EH (cell line): ENCODE measurements around the gene OR2V2.
"Not testable (repeated sequence)": the region's sequence is repeated elsewhere in the genome, so short reads cannot be mapped to it uniquely, and the experiment has no call there.

Experiments
- DNase-seq: peaks from one replicate; pipeline ENCODE4 v3.0.0-alpha.2; 2015; ENCODE audit warnings: low read depth

The OR2V2 gene

DNA sequence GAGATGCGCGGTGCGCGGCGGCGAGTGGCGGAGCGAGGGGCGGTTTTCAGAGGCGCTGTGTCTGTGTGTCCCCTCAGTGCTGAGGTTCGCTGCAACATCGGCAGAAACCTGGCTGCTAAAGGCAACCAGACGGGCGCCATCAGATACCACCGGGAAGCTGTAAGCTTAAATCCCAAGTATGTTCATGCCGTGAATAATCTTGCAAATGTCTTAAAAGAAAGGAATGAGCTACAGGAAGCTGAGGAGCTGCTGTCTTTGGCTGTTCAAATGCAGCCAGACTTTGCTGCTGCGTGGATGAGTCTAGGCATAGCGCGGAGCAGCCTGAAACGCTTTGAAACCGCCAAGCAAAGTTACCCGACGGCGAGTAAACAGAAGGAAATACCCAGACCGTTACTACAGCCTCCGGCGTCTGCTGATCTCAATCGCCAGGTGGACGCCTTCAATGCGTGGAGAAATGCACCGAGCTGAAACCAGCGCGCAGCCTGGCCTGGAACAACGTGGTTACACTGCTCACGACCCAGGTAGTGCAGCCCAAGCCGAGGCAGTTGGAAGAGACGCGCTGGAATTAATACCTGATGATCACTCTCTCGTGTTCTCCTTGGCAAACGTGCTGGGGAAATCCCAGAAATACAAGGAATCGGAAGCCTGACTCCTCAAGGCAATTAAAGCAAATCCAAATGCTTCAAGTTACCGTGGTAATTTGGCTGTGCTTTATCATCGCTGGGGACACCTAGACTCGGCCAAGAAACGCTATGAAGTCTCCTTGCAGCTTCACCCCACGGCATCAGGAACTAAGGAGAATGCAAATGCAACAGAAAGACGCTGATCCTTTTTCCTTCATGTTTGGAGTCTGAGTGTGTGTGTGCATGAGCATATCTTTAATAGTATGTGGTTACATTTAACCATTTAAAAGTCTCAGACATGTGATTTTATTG is 32.3 kb upstream of the OR2V2 start:
- peak; percentile 59 for DNase-seq

DNA sequence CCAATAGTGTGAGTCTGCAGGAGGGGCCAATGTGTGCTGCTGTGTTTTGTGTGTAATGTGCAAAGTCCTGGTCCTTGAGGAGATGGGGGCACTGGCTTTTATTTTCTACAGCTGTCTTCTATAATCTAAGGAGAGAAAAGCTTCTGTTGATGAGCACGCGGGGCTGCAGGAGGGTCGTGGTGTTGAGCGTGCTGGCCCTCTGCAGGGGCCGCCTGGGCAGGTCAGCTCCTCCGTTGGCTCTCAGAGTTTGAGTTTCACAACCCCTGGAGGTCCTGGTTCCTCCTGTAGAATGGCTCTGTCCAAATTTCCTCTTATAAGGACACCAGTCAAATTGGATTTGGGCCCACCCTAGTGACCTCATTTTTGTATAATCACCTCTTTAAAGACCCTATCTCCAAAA is 29.0 kb upstream of the OR2V2 start:
- DNase-seq: no peak

DNA sequence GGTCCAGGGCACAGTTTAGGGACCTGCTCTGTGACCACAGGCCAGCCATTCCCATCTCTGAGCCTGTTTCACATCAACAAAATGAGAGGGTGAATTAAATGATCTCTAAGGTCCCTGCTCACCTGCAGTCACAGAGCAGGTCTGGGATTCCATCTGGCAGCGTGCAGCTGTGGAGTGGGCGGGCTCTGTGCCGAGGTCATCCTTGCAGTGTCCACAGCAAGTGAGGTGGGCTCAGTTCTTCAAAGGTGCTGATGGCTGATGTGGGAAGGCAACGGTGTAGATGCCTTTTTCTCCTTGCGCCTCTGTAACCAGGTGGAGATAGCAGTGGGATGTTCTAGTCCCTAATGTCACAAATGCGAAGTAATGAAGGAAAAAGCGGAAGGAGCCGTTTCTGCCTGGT is 28.3 kb upstream of the OR2V2 start:
- DNase-seq: no peak

DNA sequence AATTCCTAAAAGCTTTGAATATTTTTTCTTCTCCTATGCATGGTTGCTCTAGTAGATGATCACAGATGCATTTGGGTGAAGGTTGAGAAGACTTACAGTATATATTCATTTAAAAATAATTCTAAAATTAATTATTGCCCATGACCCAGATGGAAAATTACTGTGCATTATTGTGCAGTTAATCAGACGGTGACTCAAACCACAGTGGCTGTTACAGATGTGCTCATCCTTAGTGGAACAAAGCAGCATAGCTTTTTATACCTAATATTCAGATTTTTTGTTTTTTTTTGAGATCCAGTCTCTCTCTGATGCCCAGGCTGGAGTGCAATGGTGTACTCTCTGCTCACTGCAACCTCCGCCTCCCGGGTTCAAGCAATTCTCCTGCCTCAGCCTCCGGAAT is 27.1 kb upstream of the OR2V2 start:
- DNase-seq: peak; percentile 46

DNA sequence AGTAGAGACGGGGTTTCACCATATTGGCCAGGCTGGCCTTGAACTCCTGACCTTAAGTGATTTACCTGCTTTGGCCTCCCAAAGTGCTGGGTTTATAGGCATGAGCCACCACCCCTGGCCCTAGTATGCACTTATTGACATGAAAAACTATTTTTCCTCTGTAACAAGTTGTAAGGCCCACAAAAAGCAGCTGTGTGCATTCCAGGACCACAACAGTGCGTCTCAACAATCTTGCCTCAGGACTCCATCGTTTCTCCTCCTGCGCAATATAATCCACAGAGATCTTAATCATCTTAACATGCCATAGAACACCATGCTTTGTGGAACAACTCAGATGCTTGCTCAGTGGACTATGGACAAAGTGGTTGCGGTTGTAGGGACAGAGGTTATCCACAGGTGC is 26.6 kb upstream of the OR2V2 start:
- DNase-seq: no peak

DNA sequence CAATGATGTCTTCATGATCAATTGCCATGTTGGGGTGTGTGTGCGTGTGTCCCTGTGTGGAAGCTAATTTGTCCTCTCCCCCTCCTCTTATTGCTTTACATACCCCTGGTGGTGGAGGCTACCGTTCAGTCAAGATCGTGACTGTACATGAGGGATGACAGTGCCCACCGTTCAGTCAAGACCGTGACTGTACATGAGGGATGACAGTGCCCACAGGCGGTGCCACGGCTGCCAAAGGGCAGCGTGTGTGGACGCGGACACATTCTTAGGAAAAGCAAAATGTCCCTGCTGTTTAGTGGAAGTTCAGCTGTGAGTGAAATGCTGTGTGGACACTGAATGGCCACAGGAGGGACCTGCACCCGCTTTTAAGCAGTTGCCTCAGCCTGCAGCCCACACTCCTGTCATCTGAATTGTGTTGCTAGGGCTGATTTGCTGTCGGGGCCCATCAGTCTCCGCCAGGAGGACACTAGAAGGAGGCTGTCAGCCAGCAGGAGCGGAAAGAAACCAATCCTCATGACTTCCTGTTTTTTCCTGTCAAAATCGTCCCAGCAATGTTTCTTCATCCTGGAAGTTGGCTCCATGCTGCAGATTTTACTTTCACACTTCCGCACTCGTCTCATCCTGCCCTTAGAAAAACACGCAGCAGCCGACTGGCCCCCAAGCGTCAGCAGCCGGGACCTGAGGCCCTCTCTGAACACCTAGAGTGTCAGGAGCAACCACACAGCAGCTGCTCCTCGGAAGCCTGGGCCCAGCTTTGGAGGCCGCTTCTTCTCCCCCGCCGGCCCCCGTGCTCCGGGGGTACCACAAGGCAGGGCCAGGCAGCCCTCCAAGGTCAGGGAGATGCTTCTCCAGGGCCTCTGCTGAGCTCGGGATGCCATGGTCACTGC is 25.5 kb upstream of the OR2V2 start:
- DNase-seq: no peak

DNA sequence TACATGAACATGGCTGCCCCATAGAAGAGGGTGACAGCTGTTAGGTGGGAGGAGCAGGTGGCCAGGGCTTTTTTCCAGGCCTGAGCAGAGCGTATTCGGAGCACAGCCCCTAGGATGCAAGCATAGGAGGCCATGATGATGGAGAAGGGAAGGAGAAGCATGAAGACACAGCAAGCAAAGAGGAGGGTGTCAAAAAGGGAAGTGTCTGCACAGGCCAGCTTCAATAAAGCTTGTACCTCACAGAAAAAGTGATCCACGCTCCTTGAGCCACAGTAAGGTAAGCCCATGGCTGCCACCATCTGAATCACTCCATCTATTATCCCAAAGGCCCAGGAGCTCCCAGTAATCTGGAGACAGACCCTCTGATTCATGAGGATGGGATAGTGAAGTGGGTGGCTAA is 22.9 kb upstream of the OR2V2 start:
- no peak for DNase-seq

DNA sequence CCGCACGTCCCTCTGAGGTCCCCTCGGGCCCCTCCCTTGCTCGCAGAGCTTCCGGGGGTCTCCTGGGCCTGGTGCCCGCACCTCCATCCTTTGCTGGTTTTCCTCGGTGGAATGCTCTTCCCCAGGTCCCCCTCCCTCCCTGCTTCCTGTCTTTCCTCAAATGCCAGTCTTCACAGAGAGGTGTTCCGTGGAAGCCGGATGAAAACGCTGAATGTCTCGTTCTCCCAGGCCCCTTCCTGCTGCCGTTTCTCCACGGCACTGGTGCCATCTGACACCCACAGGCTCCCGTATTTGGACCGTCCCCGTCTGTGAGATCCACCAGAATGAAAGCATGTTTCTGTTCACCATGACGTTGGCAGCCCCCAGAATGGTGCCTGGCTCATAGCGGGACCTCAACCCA is 20.5 kb upstream of the OR2V2 start:
- DNase-seq: no peak

DNA sequence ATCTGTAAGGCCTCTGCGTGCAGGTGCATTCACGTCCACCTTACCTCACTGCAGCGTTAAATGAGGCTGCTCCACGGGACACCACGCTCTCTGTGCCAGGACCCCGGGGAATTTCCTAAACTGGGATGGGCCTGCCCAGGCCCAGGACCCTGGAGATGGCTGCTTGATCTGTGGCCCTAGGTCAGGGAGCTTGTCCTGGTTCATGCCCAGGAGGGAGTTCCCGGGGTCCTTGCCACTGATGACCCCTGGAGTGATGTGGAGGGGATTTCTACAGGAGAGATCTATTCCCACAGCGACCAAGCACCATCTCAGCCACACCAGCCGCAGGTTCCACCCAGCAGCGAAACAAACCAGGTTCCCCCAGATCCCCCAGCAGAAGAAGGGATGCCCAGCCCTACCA is 19.9 kb upstream of the OR2V2 start:
- no peak for DNase-seq

DNA sequence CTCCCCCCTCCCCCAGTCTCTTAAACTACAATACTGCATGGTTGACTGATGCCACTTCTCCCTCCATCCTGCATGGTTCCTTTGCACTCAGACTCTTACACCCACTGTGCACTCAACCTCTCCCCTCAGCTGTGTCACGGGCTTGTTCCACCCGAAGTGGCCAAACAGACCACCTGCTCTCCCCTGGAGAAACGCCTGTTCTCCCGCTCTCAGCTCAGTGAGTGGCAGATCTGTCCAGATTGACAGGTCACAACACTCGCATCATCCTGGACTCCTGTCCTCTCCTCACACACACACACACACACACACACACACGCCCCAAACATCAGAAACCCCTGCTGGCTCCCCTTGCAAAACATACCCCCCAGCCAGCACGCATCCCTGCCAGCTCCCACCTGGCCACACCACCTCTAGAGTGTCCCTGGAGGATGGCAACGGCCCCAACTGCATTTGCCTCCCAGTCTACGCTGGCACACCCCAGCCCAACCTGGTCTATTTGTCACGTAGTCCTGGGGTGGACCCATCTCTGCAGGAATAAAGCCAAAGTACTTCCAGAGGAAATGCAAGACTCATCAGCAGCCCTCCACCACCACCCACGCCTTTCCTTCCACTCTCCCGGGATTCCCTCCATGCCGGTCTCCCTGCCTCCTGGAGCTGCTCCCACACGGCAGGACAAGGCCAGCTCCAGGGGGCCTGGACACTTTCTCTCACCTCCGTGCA is 19.3 kb upstream of the OR2V2 start:
- no peak for DNase-seq

DNA sequence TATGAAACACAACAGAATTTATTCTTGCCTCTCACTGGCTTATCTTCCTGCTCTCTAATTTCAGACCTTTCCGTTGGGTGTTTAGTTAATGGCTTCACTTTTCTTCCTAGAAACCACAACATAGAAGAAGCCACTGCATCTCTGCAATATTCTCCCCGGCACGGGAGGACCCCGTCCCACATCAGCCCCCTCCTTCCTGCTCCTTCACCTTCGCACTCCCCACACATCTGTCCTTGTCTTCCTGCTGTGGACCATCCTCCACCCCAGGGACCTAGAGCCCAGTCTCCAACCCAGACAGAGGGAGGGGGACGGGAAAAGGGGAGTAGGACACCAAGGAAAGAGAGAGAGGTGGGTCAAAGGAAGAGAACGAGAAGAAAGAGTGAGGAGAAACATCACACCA is 17.8 kb upstream of the OR2V2 start:
- no peak for DNase-seq

DNA sequence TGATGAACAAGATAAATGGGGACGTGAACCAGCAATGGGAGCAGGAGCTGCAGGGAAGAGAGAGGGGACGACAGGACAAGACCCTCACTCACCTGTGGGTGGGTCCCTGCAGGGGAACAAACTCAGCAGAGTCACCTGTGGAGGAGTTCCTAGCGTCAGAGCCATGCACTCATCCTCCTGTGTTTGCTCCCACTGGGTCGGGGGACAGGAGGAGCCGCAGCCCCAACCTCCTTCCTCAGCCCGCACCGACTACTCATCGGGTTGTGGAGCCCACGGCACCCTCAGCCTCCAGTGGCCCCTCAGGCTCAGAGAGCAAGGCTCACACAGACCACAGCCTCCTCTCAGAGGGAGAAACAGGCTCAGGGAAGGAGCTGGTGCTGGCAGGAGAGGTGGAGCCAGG is 17.3 kb upstream of the OR2V2 start:
- not testable (repeated sequence) for DNase-seq

DNA sequence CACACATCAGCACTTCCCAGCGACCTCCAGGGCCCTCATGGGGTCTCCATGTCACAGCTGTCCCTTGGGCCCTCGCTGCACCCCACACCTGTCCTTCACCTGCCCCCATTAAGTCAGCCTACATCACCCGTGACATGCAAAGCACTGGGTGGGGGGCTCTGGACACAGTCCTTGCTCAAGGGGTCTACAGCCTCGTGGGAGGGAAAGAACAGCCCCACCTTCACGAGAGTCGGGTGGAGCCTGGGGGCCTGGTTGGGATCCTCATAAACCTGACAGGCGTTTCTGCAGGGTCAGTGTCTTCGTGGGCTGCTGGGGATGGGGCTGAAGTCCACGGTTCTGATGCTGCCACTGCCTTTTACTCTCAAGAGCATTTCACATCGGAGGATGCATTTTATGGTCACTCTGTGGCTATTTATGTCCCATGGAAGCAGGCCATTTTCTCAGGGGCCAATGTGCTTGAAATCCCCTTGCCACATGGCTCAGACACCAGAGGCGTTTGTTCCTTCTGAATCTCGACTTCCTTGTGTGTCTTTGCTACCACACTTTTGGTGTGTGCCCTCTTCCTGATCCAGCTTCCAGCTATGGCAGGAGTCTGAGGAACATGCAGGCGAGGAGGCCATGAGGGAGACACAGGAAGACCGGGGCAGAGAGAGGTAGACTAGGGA is 16.4 kb upstream of the OR2V2 start, which contains the start of gene OR2V1:
Gene OR2V1 (minus strand): TSS at position 338 of the 665 bp plus-strand sequence. CDS start 5,865 bp downstream, outside the sequence.
- no peak for DNase-seq

DNA sequence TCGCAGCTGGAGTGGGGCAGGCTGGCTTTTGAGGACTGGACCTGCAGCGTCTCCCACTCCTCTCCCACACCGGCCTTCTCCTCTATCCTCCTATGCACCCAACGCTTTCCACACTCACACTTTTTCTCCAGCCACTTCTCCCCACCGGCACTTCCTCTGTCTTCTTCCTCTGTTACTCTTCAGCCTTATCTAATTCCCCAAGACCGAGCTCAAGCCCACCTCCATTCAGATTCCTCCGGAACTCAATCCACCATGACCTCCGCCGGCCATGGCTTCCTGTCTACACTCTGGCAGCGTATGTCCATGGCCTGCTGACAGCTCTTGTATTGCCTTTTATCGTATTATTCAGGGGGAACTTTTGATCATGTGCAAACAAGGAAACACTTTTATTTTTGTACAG is 15.9 kb upstream of the OR2V2 start:
- DNase-seq: no peak

DNA sequence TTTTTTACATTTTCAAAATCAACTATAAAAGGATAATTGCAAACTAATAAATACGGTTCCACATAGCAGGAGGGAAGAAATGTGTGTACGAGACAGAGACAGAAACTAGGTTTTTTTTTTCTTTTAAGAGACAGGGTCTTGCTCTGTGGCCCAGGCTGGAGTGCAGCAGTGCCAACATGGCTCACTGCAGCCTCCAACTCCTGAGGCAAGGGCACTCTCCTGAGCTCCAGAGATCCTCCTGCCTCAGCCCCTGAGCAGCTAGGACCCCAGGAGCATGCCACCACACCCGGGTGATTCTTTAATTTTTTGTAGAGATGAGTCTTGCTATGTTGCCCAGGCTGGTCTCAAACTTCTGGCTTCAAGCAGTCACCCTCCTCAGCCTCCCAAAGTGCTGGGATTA is 14.3 kb upstream of the OR2V2 start:
- no peak for DNase-seq

DNA sequence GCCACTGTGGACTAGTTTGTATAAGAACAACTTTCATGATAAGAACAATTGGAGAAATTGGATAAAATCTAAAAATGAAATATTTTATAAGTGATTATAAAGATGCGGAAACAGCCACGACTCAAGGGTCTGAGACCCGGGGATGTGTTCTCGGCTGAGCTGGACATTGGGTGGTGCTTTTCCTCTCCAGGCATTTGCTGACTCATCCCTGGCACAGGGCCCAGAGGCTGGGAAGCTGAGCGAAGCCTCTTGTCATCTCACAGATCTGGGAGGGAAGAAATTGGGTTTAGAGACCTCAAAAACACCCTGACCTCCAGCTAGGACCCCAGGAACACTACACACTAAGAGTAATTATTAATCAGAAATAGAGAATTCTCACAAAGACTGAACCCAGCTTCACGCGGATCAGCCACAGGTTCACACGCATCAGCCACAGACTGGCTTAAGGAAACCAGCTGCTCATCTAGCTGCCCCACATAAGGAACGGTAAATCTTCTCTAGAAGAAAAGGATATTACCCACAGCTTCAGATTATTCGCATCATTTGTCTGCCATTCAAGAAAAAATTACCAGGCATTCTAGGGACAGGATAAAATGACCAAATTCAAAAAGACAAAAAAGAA is 13.7 kb upstream of the OR2V2 start:
- peak; percentile 84 for DNase-seq

DNA sequence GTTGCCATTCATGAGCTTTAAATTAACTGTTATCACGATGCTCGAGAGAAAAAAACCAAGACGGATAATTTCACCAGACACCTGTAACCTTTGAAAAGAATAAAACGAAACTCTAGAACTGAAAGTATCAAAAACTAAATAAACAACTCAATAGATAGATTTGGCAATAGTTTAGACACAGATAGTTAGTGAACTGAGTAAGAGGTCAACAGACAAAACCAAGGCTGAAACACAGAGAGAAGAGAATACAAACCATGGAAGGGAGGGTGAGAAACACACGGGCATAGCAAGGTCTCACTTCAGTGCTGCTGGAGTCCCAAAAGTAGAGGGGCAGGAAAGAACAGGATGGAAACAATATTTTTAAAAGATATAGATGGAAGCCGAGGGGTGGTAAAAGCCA is 13.1 kb upstream of the OR2V2 start:
- no peak for DNase-seq

DNA sequence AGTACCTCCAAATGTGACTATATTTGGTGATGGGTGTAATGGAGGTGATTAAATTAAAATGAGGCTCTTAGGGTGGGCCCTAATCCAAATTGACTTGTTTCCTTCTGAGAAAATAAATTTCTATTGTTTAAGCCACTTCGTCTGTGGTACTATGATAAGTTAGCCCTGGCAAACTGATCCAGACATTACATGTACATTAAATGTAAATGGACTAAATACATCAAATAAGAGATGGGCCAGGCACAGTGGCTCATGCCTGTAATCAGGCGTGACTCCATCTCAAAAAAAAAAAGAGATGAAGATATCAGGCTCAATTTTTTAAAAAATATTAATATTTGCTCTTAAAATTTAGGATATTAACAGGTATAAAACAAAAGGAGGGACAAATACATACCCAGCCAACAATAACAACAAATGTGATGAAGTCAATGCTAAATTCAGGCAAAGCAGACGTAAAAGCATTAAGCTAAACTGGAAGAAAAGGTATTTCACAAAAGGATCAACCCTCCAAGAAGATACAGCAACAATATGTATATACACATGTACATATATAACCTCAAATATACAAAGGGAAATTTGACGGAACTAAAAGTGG is 10.9 kb upstream of the OR2V2 start:
- DNase-seq: no peak

DNA sequence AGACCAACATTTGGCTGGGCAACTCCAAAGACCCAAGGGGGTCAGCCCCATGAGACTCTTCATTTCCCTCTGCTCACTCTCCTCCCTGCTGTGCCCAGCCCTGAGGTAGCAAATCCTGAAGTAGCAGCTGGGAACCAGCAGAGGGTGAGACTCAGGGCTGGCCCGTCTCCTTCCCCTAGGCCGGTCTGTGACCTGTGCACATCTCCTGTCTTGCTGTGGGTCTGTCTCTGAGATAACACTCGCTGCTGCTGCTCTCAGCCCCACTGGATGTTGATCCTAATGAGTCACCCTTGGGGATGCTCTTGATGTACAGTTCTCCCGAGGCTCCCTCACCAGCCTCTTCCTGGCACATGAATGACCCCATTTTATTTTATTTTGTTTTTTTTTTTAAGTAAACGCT is 9.1 kb upstream of the OR2V2 start:
- DNase-seq: peak; percentile 46

DNA sequence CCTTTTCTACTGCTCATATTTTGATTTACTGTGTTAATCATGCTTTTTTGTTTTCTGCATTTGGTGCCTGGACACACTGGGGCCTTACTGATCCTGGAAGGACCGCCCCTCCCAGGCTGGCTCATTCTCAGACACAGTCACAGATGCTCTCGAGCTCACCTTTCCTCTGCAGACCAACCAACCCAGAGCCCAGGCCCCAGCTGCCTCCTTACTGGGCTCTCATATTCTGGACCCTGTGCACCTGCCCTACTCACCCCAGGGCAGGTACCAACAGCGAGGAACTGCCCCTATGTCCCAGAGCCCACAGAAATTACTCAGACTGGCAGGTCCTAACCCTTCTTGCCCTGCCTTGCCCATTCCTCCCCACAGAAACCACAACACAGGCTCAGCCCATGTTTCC is 6.6 kb upstream of the OR2V2 start:
- no peak for DNase-seq

DNA sequence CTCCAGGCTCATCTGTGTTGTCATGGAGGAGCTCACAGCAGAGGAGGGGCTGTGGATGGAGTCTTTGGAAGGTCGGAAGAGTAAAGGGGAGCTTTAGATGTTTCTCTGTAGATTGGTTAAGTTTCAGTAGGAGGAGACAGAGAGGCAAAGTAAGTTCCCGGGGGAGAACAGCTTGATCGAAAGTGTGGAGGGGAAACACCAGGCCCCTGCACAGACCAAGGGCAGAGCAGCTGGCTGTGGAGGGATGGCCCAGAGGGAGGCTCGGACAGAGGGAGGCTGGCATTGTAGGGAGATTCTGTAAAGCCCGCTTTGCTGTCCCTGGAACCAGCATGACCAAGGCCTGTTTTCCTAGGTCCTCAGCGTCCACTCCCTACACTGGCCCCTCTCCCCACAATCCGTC is 5.3 kb upstream of the OR2V2 start:
- no peak for DNase-seq
